ENCODE results near the gene PALLD. TPM values are rescaled to one million over a fixed set of nuclear protein-coding genes. Genes with fewer than 3 reads are reported as not detected.

The PALLD gene
- total RNA-seq, 1 donor from 2014 or later: 93.5 TPM

- no peak overlapping the region for H3K27ac Mint-ChIP-seq
- H3K4me1 Mint-ChIP-seq (ENCODE audit: unreplicated experiment): peaks cover 12% of the 10 kb centered on the region
Measured at GRCh38 chr4:168708108-168708507, 211.3 kb downstream of the PALLD start.

GRCh38 chr4:168710353-168710946 is 213.6 kb downstream of the PALLD start:
- H3K27ac Mint-ChIP-seq: no peak overlapping the region
- peaks cover 16% of the 10 kb centered on the region for H3K4me1 Mint-ChIP-seq (ENCODE audit: unreplicated experiment)
- peak; percentile 60 for TF ChIP-seq CTCF (conservative IDR thresholded peaks at IDR 0.05)
- no peak overlapping the region for H3K4me3 Mint-ChIP-seq
- H3K27me3 Mint-ChIP-seq: peaks cover 3% of the 10 kb centered on the region
- no peak for DNase-seq (ENCODE audit: extremely low spot score, unreplicated experiment)
- peaks cover 17% of the 10 kb centered on the region for H3K36me3 Mint-ChIP-seq
- H3K9me3 Mint-ChIP-seq: no peaks in the 10 kb centered on the region

More at GRCh38 chr4:168708108-168708507, 211.3 kb downstream of the PALLD start:
- Mint-ChIP-seq H3K27me3 (peaks cover 3% of the 10 kb centered on the region), H3K9me3 (no peaks in the 10 kb centered on the region), H3K36me3 (peaks cover 17% of the 10 kb centered on the region), H3K4me3 (no peak overlapping the region)
- no peak for DNase-seq (ENCODE audit: extremely low spot score, unreplicated experiment)
- TF ChIP-seq CTCF (conservative IDR thresholded peaks at IDR 0.05): no peak

- peaks cover 16% of the 10 kb centered on the region for H3K4me1 Mint-ChIP-seq (ENCODE audit: unreplicated experiment)
- H3K36me3 Mint-ChIP-seq: peaks cover 23% of the 10 kb centered on the region
- H3K9me3 Mint-ChIP-seq: no peaks in the 10 kb centered on the region
- DNase-seq (ENCODE audit: extremely low spot score, unreplicated experiment): no peak
- peaks cover 3% of the 10 kb centered on the region for H3K27me3 Mint-ChIP-seq
- TF ChIP-seq CTCF (conservative IDR thresholded peaks at IDR 0.05): no peak
- no peak overlapping the region for H3K4me3 Mint-ChIP-seq
- no peak overlapping the region for H3K27ac Mint-ChIP-seq
Measured at GRCh38 chr4:168711197-168712140, 214.6 kb downstream of the PALLD start.

GRCh38 chr4:168712316-168712890 is 215.6 kb downstream of the PALLD start:
- H3K27me3 Mint-ChIP-seq: peaks cover 3% of the 10 kb centered on the region
- H3K27ac Mint-ChIP-seq: no peak overlapping the region
- H3K9me3 Mint-ChIP-seq: no peaks in the 10 kb centered on the region
- peaks cover 25% of the 10 kb centered on the region for H3K36me3 Mint-ChIP-seq
- no peak for DNase-seq (ENCODE audit: extremely low spot score, unreplicated experiment)
- no peak for TF ChIP-seq CTCF (conservative IDR thresholded peaks at IDR 0.05)
- peaks cover 16% of the 10 kb centered on the region for H3K4me1 Mint-ChIP-seq (ENCODE audit: unreplicated experiment)
- no peak overlapping the region for H3K4me3 Mint-ChIP-seq

GRCh38 chr4:168713253-168713652 is 216.4 kb downstream of the PALLD start:
- Mint-ChIP-seq H3K27ac (peak overlapping the region; percentile 17), H3K27me3 (peaks cover 3% of the 10 kb centered on the region), H3K9me3 (no peaks in the 10 kb centered on the region), H3K4me1 (ENCODE audit: unreplicated experiment) (peaks cover 16% of the 10 kb centered on the region), H3K36me3 (peaks cover 31% of the 10 kb centered on the region), H3K4me3 (no peak overlapping the region)
- no peak for DNase-seq (ENCODE audit: extremely low spot score, unreplicated experiment)
- TF ChIP-seq CTCF (conservative IDR thresholded peaks at IDR 0.05): no peak

All from type B pancreatic cell (in vitro differentiated cells).